Adrenal gland (tissue), 12 donors: ENCODE results near the gene DPP7. TPM values are rescaled to one million over a fixed set of nuclear protein-coding genes. Genes with fewer than 3 reads are reported as not detected.
"Not testable (repeated sequence)": the region's sequence is repeated elsewhere in the genome, so short reads cannot be mapped to it uniquely, and the experiment has no call there.

ENCODE experiments used
- DNase-seq, 7 donors: peaks; one replicate each; pipeline ENCODE4 v3.0.0-alpha.2; 2019 to 2020
- H3K27ac ChIP-seq, 5 donors: fragments of 200-600 bp; sonication (generic) in 4 of 5; 1 replicate in 3 of 5; 2 replicates in 2 of 5; pipeline versions ENCODE4 v1.5.1 to v1.8.0; 2016 to 2020; ENCODE audit warnings: mild to moderate bottlenecking in 1 of 5
- H3K27me3 ChIP-seq: fragments of 200-600 bp; 2 replicates; pipeline ENCODE4 v1.8.0; 2021
- H3K36me3 ChIP-seq, 2 donors: fragments of 200-600 bp; replicated peaks in 1 of 2; 1 replicate in 1 of 2; 2 replicates in 1 of 2; pipeline versions ENCODE4 v1.5.1 to v1.8.0; 2018 to 2022
- H3K4me1 ChIP-seq, 2 donors: fragments of 200-600 bp; replicated peaks in 1 of 2; 1 replicate in 1 of 2; 2 replicates in 1 of 2; pipeline versions ENCODE4 v1.5.1 to v1.8.0; 2018 to 2021
- H3K4me3 ChIP-seq, 4 donors: fragments of 200-600 bp; sonication (generic) in 3 of 4; one replicate each; pipeline ENCODE4 v1.5.1; 2016 to 2018
- H3K9me3 ChIP-seq, 3 donors: fragments of 200-600 bp; sonication (generic) in 1 of 3; replicated peaks in 1 of 3; 1 replicate in 2 of 3; 2 replicates in 1 of 3; pipeline versions ENCODE4 v1.5.1 to v1.8.0; 2016 to 2021
- POLR2A ChIP-seq, 2 donors: fragments of 450-650 bp; IDR thresholded peaks; one replicate each; pipeline ENCODE4 v1.6.1; 2017; ENCODE audit warnings: antibody characterized with exemption in 2 of 2, mild to moderate bottlenecking in 2 of 2, moderate library complexity in 1 of 2
- WGBS, 4 donors: extraction: QIAGEN DNeasy Blood & Tissue Kit in 2 of 4; methylation state at CpG; one replicate each; pipeline versions ENCODE4 v1.1.5 to v1.1.7; 2013 to 2017; 5-methylcytosine and 5-hydroxymethylcytosine counted together
- intact Hi-C, 2 donors: fragments of 100-400 bp; cut with DNase I; formaldehyde crosslinking; loops; one replicate each; pipeline versions ENCODE4 v1.14.1 to v1.15.0; 2022 to 2023
- polyA plus RNA-seq, 3 donors: library from polyadenylated mRNA; stranded (reverse); fragments of 200-250 nt in 2 of 3; fragments of 350-450 nt in 1 of 3; fragmentation: Illumina TruSeq in 1 of 3; extraction: RNeasy Lipid Tissue Mini Kit (QIAGEN cat#74804) in 1 of 3; gene quantifications; one replicate each; pipeline ENCODE4 v1.2.3, GENCODE V29; 2013 to 2014
- total RNA-seq, 9 donors: library from RNA; depleted of rRNA in 4 of 9; stranded (reverse); fragments of >200 nt in 4 of 9; fragments of 120-200 nt in 1 of 9; fragmentation: NEBNext Ultra II Directional in 1 of 9; extraction: Animal tissue kit (Norgen Biotek cat#: 25700) in 1 of 9; gene quantifications; one replicate each; pipeline versions ENCODE4 v1.1.0 to v1.2.4, GENCODE V29; 2013 to 2023
- TF ChIP-seq, protein P1 (sequence below), 6 experiments: fragments of 450-650 bp in 4 of 6; fragments of 200-600 bp in 2 of 6; sonication (generic) in 1 of 6; IDR thresholded peaks; 1 replicate in 5 of 6; 2 replicates in 1 of 6; pipeline versions ENCODE4 v1.5.1 to v1.8.0; 2016 to 2021; ENCODE audit warnings: antibody characterized with exemption in 6 of 6, mild to moderate bottlenecking in 2 of 6, moderate library complexity in 1 of 6
- donor health status: healthy with polysubstance abuse.
- donor health status: Bipolar disorder and iron deficiency.
- donor health status: DM: yes; HTN: yes; CAD: no.
- donor health status: DM: no; HTN: no; CAD: no.
- donor health status: DM: no; HTN: no; CAD: no.
- donor health status: DM: yes; HTN: yes; CAD: no.

Gene DPP7
- total and polyA plus RNA-seq, 12 donors: 52.6 to 1,938 (median 237) TPM

DNA sequence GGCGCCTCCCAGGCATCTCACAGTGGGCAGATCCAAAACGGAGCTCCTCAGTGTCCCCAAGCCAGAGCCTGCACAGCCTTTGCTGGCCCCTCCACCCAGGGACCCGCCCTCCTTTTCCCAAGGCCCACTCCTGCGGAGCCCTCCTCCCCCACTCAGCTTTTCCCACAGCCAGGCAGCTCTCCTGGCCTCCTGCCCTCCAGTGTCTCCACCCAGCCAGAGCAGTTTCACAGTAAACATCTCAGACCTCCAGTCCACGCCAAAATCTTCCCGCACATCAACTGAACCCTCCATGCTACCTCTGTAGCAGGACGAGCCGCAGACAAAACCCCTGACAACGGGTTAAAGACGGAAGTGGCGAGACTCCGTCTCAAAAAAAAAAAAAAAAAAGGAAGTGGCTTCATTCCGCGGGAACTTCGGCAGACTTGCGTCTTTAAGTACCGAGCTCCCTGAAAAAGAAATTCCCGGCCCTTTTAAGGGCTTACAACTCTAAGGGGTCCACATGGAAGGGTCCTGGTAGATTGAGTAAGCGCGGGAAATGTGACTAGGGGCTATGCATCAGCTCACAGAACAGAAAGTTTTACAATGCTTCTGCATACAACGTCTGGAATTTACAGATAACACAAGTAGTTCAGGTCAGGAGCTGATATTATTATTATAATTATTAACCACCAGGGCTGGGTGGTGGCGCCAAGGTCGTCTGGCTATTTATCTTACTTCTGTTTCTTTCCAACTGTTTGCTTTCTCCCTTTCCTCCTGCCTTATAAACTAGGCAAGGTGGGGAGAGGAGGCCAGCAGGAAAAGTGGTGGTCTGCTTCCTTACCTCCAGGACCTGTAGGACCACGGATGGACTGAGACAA, 13.0 kb upstream of the DPP7 start:
- H3K27me3 ChIP-seq: no peaks in the 10 kb centered on the region
- DNase-seq: no peak
- intact Hi-C loops: no loop called here
- WGBS, 4 donors: 42 to 53% (median 49%) methylated on average over 24 of the region's 24 CpGs
- H3K27ac ChIP-seq: peak overlapping the region in 2 of 5 donors; percentile 8 to 78
- peaks cover 15 to 26% of the 10 kb centered on the region in 2 donors for H3K4me1 ChIP-seq
- TF ChIP-seq, protein P1, sequence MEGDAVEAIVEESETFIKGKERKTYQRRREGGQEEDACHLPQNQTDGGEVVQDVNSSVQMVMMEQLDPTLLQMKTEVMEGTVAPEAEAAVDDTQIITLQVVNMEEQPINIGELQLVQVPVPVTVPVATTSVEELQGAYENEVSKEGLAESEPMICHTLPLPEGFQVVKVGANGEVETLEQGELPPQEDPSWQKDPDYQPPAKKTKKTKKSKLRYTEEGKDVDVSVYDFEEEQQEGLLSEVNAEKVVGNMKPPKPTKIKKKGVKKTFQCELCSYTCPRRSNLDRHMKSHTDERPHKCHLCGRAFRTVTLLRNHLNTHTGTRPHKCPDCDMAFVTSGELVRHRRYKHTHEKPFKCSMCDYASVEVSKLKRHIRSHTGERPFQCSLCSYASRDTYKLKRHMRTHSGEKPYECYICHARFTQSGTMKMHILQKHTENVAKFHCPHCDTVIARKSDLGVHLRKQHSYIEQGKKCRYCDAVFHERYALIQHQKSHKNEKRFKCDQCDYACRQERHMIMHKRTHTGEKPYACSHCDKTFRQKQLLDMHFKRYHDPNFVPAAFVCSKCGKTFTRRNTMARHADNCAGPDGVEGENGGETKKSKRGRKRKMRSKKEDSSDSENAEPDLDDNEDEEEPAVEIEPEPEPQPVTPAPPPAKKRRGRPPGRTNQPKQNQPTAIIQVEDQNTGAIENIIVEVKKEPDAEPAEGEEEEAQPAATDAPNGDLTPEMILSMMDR (IDR thresholded peaks at IDR 0.05): no peak
- no peak for TF ChIP-seq POLR2A (IDR thresholded peaks at IDR 0.05)
- peak overlapping the region in 1 of 4 donors; percentile 17 for H3K4me3 ChIP-seq
- H3K9me3 ChIP-seq: no peaks in the 10 kb centered on the region
- H3K36me3 ChIP-seq: no peaks in the 10 kb centered on the region

DNA sequence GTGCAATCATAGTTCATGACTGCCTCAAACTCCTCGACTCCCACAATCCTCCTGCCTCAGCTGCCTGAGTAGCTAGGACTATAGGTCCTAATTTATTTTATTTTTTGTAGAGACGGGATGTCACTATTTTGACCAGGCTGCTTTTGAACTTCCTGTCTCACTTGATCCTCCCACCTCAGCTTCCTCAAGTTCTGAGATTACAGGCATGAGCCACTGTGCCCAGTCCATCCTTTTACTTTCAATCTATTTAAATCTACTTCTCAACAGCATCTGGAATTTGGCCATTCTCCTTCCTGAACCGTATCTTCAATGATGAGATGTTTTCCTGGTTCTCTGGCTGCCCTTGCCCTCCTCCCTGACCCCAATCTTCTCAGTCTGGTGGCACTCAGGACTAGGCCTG, 12.3 kb upstream of the DPP7 start:
- peak overlapping the region in 1 of 4 donors; percentile 17 for H3K4me3 ChIP-seq
- H3K9me3 ChIP-seq: no peaks in the 10 kb centered on the region
- DNase-seq: no peak
- H3K4me1 ChIP-seq: peaks cover 16 to 26% of the 10 kb centered on the region in 2 donors
- H3K36me3 ChIP-seq: no peaks in the 10 kb centered on the region
- peak overlapping the region in 2 of 5 donors; percentile 8 to 78 for H3K27ac ChIP-seq
- H3K27me3 ChIP-seq: no peaks in the 10 kb centered on the region
- WGBS, 4 donors: 46 to 50% (median 47%) methylated on average over 3 of the region's 3 CpGs
- TF ChIP-seq POLR2A (IDR thresholded peaks at IDR 0.05): no peak
- TF ChIP-seq, protein P1 (IDR thresholded peaks at IDR 0.05): no peak
- intact Hi-C loops: no loop called here

DNA sequence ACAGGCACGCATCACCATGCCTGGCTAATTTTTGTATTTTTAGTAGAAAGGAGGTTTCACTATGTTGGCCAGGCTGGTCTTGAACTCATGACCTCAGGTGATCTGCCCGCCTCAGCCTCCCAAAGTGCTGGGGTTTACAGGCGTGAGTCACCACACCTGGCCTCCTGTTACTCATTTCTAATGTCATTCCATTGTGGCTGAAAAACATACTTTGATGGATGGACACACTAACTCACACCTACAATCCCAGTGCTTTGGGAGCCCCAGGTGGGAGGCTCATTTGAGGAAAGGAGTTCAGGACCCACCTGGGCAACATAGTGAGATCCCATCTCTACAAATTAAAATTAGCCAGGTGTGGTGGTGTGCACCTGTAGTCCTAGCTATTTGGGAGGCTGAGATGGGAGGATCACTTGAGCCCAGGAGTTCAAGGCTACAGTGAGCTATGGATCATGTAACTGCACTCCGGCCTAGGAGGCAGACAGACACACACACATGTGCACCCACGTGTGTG, 9.5 kb upstream of the DPP7 start:
- H3K36me3 ChIP-seq, H3K4me3 ChIP-seq, DNase-seq, H3K27ac ChIP-seq, intact Hi-C loops, H3K9me3 ChIP-seq, H3K27me3 ChIP-seq: not testable (repeated sequence)
- peaks cover 14 to 20% of the 10 kb centered on the region in 2 donors for H3K4me1 ChIP-seq
- 76 to 90% (median 85%) methylated on average over 5 of the region's 5 CpGs for WGBS, 4 donors

DNA sequence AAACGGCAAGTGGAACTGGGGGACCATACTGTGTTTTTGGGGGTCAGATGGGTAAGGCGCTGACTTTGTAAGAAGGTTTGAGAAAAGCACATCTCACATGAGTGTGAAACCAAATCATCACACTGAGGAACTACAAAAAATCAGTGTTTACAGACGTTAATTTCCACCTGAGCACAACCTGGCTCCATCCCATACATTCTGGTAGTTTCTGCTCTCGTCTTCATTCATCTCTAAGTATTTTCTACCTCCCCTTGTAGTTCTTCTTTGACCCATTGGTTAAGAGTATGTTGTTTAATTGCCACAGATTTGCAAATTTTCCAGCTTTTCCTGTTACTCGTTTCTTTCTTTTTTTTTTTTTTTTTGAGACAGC, 8.9 kb upstream of the DPP7 start:
- intact Hi-C loops: no loop called here
- TF ChIP-seq, protein P1 (IDR thresholded peaks at IDR 0.05): no peak
- no peak for TF ChIP-seq POLR2A (IDR thresholded peaks at IDR 0.05)
- no peak for DNase-seq
- 71 to 78% (median 72%) methylated on average over 5 of the region's 5 CpGs for WGBS, 4 donors
- H3K27me3 ChIP-seq: no peaks in the 10 kb centered on the region
- no peaks in the 10 kb centered on the region for H3K9me3 ChIP-seq
- H3K27ac ChIP-seq: no peak overlapping the region
- H3K36me3 ChIP-seq: no peaks in the 10 kb centered on the region
- no peak overlapping the region for H3K4me3 ChIP-seq
- H3K4me1 ChIP-seq: peaks cover 14% of the 10 kb centered on the region in 2 donors

DNA sequence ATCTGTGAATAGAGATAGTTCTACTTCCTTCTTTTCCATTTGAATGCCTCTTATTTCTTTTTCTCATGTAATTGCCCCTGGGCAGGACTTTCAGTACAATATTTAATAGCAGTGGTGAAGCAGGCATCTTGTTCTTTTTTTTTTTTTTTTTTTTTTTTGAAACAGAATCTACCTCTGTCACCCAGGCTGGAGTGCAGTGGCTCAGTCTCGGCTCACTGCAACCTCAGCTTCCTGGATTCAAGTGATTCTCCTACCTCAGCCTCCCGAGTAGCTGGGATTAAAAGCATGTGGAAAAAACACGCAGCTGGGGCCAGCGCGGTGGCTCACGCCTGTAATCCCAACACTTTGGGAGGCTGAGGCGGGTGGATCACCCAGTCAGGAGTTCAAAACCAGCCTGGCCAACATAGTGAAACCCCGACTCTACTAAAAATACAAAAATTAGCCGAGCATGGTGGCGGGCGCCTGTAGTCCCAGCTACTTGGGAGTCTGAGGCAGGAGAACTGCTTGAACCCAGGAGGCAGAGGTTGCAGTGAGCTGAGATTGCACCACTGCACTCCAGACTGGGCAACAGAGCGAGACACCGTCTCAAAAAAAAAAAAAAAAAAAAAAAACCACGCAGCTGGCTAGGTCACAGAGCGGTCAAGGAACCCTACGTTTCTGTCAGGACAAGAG, 8.4 kb upstream of the DPP7 start:
- H3K36me3 ChIP-seq, DNase-seq, intact Hi-C loops, H3K27me3 ChIP-seq, H3K27ac ChIP-seq, H3K4me1 ChIP-seq, H3K9me3 ChIP-seq, H3K4me3 ChIP-seq: not testable (repeated sequence)
- 81 to 91% (median 84%) methylated on average over 16 of the region's 16 CpGs for WGBS, 4 donors

DNA sequence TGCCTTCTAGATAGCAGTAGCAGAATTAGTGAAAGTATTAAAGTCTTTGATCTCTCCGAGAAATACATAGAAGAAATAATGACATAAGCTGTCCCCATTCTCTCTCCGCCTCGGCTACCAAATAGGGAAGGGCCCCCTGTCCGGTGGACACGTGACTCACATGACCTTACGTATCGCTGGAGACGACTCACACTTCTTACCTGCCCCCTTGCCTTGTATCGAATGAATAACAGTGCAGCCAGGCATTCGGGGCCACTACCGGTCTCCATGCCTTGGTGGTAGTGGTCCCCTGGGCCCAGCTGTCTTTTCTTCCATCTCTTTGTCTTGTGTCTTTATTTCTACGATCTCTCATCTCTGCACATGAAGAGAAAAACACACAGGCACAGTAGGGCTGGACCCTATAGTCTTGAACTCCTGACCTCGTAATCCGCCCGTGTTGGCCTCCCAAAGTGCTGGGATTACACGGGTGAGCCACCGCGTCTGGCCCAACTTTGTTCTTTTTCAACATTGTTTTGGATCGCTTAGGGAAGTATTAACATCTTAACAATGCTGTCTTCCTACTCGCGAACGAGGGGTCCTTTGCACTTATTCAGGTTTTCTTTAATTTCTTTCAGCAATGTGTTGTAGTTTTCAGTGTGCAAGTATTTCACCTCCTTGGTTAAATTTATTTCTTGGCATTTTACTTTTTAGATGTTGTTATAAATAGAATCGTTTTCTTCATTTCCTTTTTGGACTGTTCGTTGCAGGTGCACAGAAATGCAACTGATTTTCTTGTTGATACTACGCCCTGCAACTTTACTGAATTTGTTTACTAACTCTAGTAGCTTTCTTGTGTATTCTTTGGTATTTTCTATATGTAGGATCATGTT, 7.6 kb upstream of the DPP7 start:
- H3K4me1 ChIP-seq, DNase-seq, H3K36me3 ChIP-seq, H3K27ac ChIP-seq, H3K9me3 ChIP-seq, H3K27me3 ChIP-seq, intact Hi-C loops: not testable (repeated sequence)
- peak overlapping the region in 1 of 4 donors; percentile 36 for H3K4me3 ChIP-seq
- WGBS, 4 donors: 62 to 79% (median 69%) methylated on average over 14 to 24 of the region's 25 CpGs

DNA sequence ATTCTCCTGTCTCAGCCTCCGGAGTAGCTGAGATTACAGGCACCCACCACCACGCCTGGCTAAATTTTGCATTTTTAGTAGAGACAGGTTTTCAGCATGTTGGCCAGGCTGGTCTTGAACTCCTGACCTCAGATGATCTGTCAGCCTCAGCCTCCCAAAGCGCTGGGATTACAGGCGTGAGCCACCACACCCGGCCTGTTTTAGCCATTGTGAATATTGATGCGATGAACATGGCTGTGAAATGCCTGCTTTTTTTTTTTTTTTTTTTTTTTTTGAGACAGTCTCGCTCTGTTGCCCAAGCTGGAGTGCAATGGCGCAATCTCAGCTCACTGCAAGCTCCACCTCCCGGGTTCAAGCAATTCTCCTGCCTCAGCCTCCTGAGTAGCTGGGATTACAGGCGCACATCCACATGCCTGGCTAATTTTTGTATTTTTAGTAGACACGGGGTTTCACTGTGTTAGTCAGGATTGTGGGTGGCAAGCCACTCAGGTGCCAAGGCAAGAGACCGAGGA, 3.6 kb upstream of the DPP7 start:
- H3K36me3 ChIP-seq, H3K27me3 ChIP-seq, DNase-seq, H3K4me3 ChIP-seq, H3K9me3 ChIP-seq, H3K27ac ChIP-seq: not testable (repeated sequence)
- WGBS, 4 donors: 73 to 83% (median 78%) methylated on average over 12 of the region's 12 CpGs
- peaks cover 9 to 11% of the 10 kb centered on the region in 2 donors for H3K4me1 ChIP-seq
- intact Hi-C loops: loop anchor here (5.0 kb wide), 1 partner anchor 109 kb away; the partner anchor contains the start of genes CYSRT1 (in 2 of the 2) and RNF224 (in 2 of the 2)
